Pancreas (tissue), 10 donors: Measurements from ENCODE around the gene PTGER4. TPM values are rescaled to one million over a fixed set of nuclear protein-coding genes. Genes with fewer than 3 reads are reported as not detected.
"Not testable (repeated sequence)": the region's sequence is repeated elsewhere in the genome, so short reads cannot be mapped to it uniquely, and the experiment has no call there.

Experiments
- ATAC-seq, 4 donors: fragments of 200-7000 bp; cut with Tn5 transposase; one replicate each; pipeline versions ENCODE4 v1.8.0 to v1.9.1; 2020; ENCODE audit warnings: mild to moderate bottlenecking in 4 of 4, moderate library complexity in 4 of 4
- DNase-seq, 6 donors: peaks; one replicate each; pipeline ENCODE4 v3.0.0-alpha.2; 2020
- FAIRE-seq: peaks from 2 replicates; lab custom pipeline; 2012; peaks lifted over from hg19 to GRCh38; lab: Jason Lieb, UNC
- H3K27ac ChIP-seq, 4 donors: fragments of 200-600 bp; sonication (generic); 1 replicate in 3 of 4; 2 replicates in 1 of 4; pipeline versions ENCODE4 v1.5.0 to v1.8.0; 2020
- H3K27me3 ChIP-seq, 4 donors: fragments of 200-600 bp; one replicate each; pipeline ENCODE4 v1.8.0; 2021
- H3K36me3 ChIP-seq, 3 donors: fragments of 200-600 bp; sonication (generic) in 1 of 3; one replicate each; pipeline versions ENCODE4 v1.5.0 to v1.8.0; 2020 to 2021
- H3K4me1 ChIP-seq, 3 donors: fragments of 200-600 bp; one replicate each; pipeline ENCODE4 v1.8.0; 2021
- H3K4me3 ChIP-seq, 4 donors: fragments of 200-600 bp; sonication (generic) in 2 of 4; one replicate each; pipeline versions ENCODE4 v1.5.0 to v1.8.0; 2020 to 2021
- H3K9me3 ChIP-seq, 4 donors: fragments of 200-600 bp; one replicate each; pipeline ENCODE4 v1.8.0; 2021
- WGBS, 2 donors: extraction: QIAGEN DNeasy Blood & Tissue Kit; methylation state at CpG; one replicate each; pipeline ENCODE4 v1.1.7; 2013; 5-methylcytosine and 5-hydroxymethylcytosine counted together
- intact Hi-C, 3 donors: fragments of 100-400 bp; cut with DNase I; formaldehyde crosslinking; loops; one replicate each; pipeline versions ENCODE4 v1.11.1 to v1.14.2; 2022
- polyA plus RNA-seq, 2 donors: library from polyadenylated mRNA; stranded (reverse); fragments of 200-250 nt; gene quantifications; one replicate each; pipeline ENCODE4 v1.2.3, GENCODE V29; 2013
- total RNA-seq, 6 donors: library from RNA; stranded (reverse); fragmentation: NEBNext Ultra II Directional in 4 of 6; extraction: Animal tissue kit (Norgen Biotek cat#: 25700) in 4 of 6; gene quantifications; one replicate each; pipeline versions ENCODE4 v1.2.1 to v1.2.4, GENCODE V29; 2021 to 2023
- TF ChIP-seq, protein P1 (sequence below), 4 donors: fragments of 200-600 bp; sonication (generic) in 3 of 4; IDR thresholded peaks; one replicate each; pipeline versions ENCODE4 v1.5.0 to v1.8.0; 2021; ENCODE audit warnings: antibody characterized with exemption in 4 of 4
- donor health status: healthy with polysubstance abuse.
- donor health status: DM: no; HTN: no; CAD: no; lungs with moderate emphysema.
- donor health status: DM: no; HTN: no; CAD: no.
- donor health status: control.
- donor health status: control.
- donor health status: Bipolar disorder and iron deficiency.
- donor health status: DM: yes; HTN: yes; CAD: no.
- donor health status: DM: no; HTN: no; CAD: no.
- donor health status: DM: no; HTN: no; CAD: no.
- donor health status: DM: yes; HTN: yes; CAD: no.

Gene PTGER4
- total and polyA plus RNA-seq, 8 donors = 4.7 to 38.0 (median 10.8) TPM

- Histone ChIP-seq H3K36me3 (peaks cover 0 to 5% (median 0%) of the 10 kb centered on the region in 3 donors), H3K9me3 (no peaks in the 10 kb centered on the region), H3K27me3 (no peaks in the 10 kb centered on the region), H3K4me3 (no peak overlapping the region), H3K27ac (no peak overlapping the region), H3K4me1 (peaks cover 0 to 3% (median 0%) of the 10 kb centered on the region in 3 donors)
- ATAC-seq (no peak), FAIRE-seq (no peak), DNase-seq (no peak)
- intact Hi-C loops = no loop called here
- 92 to 96% methylated on average over 2 of the region's 2 CpGs for WGBS, 2 donors
- TF ChIP-seq, protein P1, sequence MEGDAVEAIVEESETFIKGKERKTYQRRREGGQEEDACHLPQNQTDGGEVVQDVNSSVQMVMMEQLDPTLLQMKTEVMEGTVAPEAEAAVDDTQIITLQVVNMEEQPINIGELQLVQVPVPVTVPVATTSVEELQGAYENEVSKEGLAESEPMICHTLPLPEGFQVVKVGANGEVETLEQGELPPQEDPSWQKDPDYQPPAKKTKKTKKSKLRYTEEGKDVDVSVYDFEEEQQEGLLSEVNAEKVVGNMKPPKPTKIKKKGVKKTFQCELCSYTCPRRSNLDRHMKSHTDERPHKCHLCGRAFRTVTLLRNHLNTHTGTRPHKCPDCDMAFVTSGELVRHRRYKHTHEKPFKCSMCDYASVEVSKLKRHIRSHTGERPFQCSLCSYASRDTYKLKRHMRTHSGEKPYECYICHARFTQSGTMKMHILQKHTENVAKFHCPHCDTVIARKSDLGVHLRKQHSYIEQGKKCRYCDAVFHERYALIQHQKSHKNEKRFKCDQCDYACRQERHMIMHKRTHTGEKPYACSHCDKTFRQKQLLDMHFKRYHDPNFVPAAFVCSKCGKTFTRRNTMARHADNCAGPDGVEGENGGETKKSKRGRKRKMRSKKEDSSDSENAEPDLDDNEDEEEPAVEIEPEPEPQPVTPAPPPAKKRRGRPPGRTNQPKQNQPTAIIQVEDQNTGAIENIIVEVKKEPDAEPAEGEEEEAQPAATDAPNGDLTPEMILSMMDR (IDR thresholded peaks at IDR 0.05) = no peak
Observed at GRCh38 chr5:40716590-40716989, 36.9 kb downstream of the PTGER4 start.

- TF ChIP-seq, protein P1 (IDR thresholded peaks at IDR 0.05) = no peak
- no peaks in the 10 kb centered on the region for H3K9me3 ChIP-seq
- no peak overlapping the region for H3K4me3 ChIP-seq
- H3K36me3 ChIP-seq = peaks cover 0 to 5% (median 0%) of the 10 kb centered on the region in 3 donors
- intact Hi-C loops = no loop called here
- H3K27ac ChIP-seq = no peak overlapping the region
- no peak for FAIRE-seq
- DNase-seq = no peak
- peak in 1 of 4 donors; percentile 25 for ATAC-seq
- H3K4me1 ChIP-seq = peaks cover 0 to 3% (median 0%) of the 10 kb centered on the region in 3 donors
- H3K27me3 ChIP-seq = no peaks in the 10 kb centered on the region
Observed at GRCh38 chr5:40717281-40717680, 37.6 kb downstream of the PTGER4 start.

DNA sequence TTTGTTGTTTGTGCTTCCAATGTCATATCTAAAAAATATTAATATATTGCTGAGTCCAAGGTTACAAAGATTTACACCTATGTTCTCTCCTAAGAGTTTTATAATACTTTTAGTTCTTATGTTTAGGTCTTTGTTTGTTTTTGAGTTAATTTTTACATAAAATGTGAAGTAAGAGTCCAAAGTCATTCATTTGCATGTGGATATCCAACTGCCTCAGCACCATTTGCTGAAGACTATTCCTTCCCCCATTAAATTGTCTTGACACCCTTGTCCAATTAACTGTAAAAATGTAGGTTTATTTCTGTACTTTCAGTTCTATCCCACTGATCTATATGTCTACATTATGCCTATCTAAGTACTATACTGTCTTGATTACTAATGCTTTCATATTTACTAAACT is 40.4 kb downstream of the PTGER4 start:
- TF ChIP-seq, protein P1 (IDR thresholded peaks at IDR 0.05) = no peak
- no peak overlapping the region for H3K4me3 ChIP-seq
- intact Hi-C loops = no loop called here
- peaks cover 0 to 5% (median 0%) of the 10 kb centered on the region in 3 donors for H3K36me3 ChIP-seq
- H3K9me3 ChIP-seq = no peaks in the 10 kb centered on the region
- ATAC-seq = no peak
- H3K4me1 ChIP-seq = peaks cover 0 to 3% (median 0%) of the 10 kb centered on the region in 3 donors
- FAIRE-seq = no peak
- H3K27ac ChIP-seq = no peak overlapping the region
- no peak for DNase-seq
- H3K27me3 ChIP-seq = no peaks in the 10 kb centered on the region

DNA sequence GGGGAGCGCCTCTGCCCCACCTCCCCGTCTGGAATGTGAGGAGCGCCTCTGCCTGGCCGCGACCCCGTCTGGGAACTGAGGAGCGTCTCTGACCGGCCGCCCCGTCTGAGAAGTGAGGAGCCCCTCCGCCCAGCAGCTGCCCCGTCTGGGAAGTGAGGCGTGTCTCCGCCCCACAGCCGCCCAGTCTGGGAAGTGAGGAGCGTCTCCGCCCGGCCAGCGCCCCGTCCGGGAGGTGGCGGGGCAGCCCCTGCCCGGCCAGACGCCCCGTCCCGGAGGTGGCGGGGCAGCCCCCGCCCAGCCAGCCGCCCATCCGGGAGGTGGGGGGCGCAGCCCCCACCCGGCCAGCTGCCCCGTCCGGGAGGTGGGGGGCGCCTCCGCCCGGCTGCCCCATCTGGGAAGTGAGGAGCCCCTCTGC is 42.8 kb downstream of the PTGER4 start:
- H3K27me3 ChIP-seq, H3K36me3 ChIP-seq, ATAC-seq, H3K9me3 ChIP-seq, H3K4me1 ChIP-seq, intact Hi-C loops, H3K27ac ChIP-seq, FAIRE-seq, H3K4me3 ChIP-seq: not testable (repeated sequence)
- peak in 1 of 6 donors; percentile 57 for DNase-seq
- WGBS, 2 donors = 92 to 97% methylated on average over 29 to 37 of the region's 37 CpGs

- H3K4me1 ChIP-seq = peaks cover 27 to 37% (median 32%) of the 10 kb centered on the region in 3 donors
- intact Hi-C loops = no loop called here
Observed at GRCh38 chr5:40733434-40733833, 53.7 kb downstream of the PTGER4 start.

More at GRCh38 chr5:40733434-40733833, 53.7 kb downstream of the PTGER4 start:
- H3K4me3 ChIP-seq = no peak overlapping the region
- H3K9me3 ChIP-seq = no peaks in the 10 kb centered on the region
- no peak for DNase-seq
- no peak for ATAC-seq
- no peaks in the 10 kb centered on the region for H3K36me3 ChIP-seq
- TF ChIP-seq, protein P1 (IDR thresholded peaks at IDR 0.05) = no peak
- H3K27me3 ChIP-seq = no peaks in the 10 kb centered on the region
- H3K27ac ChIP-seq = peak overlapping the region in 3 of 4 donors; percentile 19 to 75 (median 55)
- 49 to 58% methylated on average over 2 of the region's 2 CpGs for WGBS, 2 donors
- FAIRE-seq = no peak
